ENCODE data around the gene GLOD4. TPM values are rescaled to one million over a fixed set of nuclear protein-coding genes. Genes with fewer than 3 reads are reported as not detected.

The GLOD4 gene
- polyA plus RNA-seq, 1 experiment, result 15.8 TPM

DNA sequence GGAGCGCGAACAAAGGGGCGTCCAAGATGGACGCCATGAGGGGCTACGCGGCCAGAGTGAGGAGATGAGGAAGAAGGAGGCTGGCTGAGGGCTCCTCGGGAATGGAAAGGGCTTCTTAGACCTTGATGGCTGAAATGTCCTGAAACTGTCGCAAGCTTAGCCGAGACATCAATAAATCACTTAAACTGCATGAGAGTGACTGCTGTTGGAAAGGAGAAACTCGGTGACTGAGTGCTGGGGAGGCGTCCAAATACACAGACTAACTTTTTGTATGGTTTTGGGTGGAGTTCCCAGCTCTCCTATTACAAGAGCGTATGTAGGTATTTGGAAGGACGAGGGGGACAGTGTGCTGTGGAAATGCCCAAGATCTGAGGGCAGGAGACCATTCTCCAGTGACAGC lies 28.7 kb downstream of the GLOD4 start:
- Histone ChIP-seq H3K4me3 (ENCODE audit: low read depth, low read length) (no peak overlapping the region), H3K27me3 (ENCODE audit: control insufficient read depth, insufficient read depth, low read length) (no peaks in the 10 kb centered on the region), H3K36me3 (ENCODE audit: control insufficient read depth, insufficient read depth, low read length) (no peaks in the 10 kb centered on the region)
- TF ChIP-seq, protein P1, sequence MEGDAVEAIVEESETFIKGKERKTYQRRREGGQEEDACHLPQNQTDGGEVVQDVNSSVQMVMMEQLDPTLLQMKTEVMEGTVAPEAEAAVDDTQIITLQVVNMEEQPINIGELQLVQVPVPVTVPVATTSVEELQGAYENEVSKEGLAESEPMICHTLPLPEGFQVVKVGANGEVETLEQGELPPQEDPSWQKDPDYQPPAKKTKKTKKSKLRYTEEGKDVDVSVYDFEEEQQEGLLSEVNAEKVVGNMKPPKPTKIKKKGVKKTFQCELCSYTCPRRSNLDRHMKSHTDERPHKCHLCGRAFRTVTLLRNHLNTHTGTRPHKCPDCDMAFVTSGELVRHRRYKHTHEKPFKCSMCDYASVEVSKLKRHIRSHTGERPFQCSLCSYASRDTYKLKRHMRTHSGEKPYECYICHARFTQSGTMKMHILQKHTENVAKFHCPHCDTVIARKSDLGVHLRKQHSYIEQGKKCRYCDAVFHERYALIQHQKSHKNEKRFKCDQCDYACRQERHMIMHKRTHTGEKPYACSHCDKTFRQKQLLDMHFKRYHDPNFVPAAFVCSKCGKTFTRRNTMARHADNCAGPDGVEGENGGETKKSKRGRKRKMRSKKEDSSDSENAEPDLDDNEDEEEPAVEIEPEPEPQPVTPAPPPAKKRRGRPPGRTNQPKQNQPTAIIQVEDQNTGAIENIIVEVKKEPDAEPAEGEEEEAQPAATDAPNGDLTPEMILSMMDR (IDR thresholded peaks at IDR 0.05; ENCODE audit: insufficient read depth, low read depth, low read length), result no peak
- DNase-seq (ENCODE audit: low read depth), result no peak
- ChIA-PET POLR2A (no interaction called here), CTCF (interaction anchor here (0.8 to 2.4 kb wide), 5 partner anchors 11 to 249 kb away, joined by 3 to 13 read pairs (median 4); partner anchors contain the start of genes GLOD4 and MRM3)

DNA sequence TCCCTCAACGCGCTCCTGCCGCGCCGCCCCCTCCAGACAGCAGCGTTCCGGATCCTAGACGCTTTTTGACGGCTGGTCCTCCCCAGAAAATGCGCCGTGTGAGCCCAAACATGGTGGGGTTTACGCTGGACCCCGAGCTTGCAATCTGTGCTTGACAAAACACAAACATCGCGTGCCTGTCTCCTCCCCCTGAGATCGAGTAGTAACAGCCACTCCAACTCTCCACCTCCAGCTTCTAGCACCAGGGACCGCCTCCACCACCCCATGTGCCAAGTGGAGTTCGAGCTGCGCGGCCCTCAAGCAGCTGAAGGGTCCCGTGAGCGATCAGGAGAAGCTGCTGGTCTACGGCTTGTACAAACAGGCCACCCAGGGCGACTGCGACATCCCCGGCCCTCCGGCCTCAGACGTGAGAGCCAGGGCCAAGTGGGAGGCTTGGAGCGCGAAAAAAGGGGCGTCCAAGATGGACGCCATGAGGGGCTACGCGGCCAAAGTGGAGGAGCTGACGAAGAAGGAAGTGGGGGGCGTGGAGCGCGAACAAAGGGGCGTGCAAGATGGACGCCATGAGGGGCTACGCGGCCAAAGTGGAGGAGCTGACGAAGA lies 29.4 kb downstream of the GLOD4 start:
- ChIA-PET POLR2A (interaction anchor here (0.7 kb wide), 1 partner anchor 249 kb away, joined by 3 read pairs; no protein-coding TSS in a partner anchor), CTCF (interaction anchor here (0.6 to 4.0 kb wide), 16 partner anchors 9 to 367 kb away, joined by 3 to 21 read pairs (median 4); partner anchors contain the start of genes GLOD4, MRM3 and NXN)
- H3K27me3 ChIP-seq (ENCODE audit: control insufficient read depth, insufficient read depth, low read length), result no peaks in the 10 kb centered on the region
- peak overlapping the region; percentile 69 for H3K4me3 ChIP-seq (ENCODE audit: low read depth, low read length)
- DNase-seq (ENCODE audit: low read depth), result no peak
- H3K36me3 ChIP-seq (ENCODE audit: control insufficient read depth, insufficient read depth, low read length), result peaks cover 1% of the 10 kb centered on the region; the same call in 1 of the 2 replicates
- TF ChIP-seq, protein P1 (IDR thresholded peaks at IDR 0.05; ENCODE audit: insufficient read depth, low read depth, low read length), result no peak

DNA sequence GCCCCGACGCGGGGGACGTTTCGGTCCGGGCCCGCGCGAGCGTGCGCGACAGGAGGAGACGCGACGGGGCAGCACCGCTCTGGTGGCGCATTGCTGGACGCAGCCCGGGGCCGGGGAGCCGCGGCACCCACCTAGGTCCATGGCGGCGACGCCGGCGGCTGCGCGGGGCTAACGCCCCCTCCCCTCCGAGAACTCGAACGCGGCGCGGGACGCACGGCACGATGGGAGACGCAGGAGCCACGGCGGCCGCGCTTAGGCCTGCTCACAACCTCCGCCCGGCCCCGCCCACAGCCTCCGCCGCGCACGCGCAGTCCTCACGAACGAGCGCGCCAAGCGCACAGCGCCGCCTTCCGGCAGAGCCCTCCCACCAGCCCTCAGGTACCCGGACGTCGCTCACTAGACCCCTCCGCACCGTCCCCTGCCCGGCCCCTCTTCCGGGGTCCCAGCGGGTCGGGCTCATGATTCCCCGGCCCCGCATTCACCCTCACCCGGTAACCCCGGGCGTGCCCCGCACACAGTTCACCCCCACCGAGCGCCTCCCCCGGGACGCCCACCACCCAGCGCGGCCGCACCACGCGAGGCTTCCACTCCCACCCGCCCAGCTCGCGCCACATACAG lies 30.0 kb downstream of the GLOD4 start, which contains the start of gene GEMIN4:
GEMIN4 (minus strand) TSS at position 263 of the 618 bp plus-strand sequence; CDS start at position 141, 122 bp downstream.
- ChIA-PET POLR2A (interaction anchor here (0.7 kb wide), 1 partner anchor 249 kb away, joined by 3 read pairs; no protein-coding TSS in a partner anchor), CTCF (interaction anchor here (0.6 to 4.0 kb wide), 15 partner anchors 8 to 366 kb away, joined by 3 to 21 read pairs (median 4); partner anchors contain the start of genes GLOD4, MRM3 and NXN)
- DNase-seq (ENCODE audit: low read depth), result peak; percentile 25
- H3K36me3 ChIP-seq (ENCODE audit: control insufficient read depth, insufficient read depth, low read length), result peaks cover 6% of the 10 kb centered on the region
- peak within 1 kb of the TSS; percentile 69 for H3K4me3 ChIP-seq (ENCODE audit: low read depth, low read length)
- TF ChIP-seq, protein P1 (IDR thresholded peaks at IDR 0.05; ENCODE audit: insufficient read depth, low read depth, low read length), result peak; percentile 87
- H3K27me3 ChIP-seq (ENCODE audit: control insufficient read depth, insufficient read depth, low read length), result no peaks in the 10 kb centered on the region

- CTCF ChIA-PET, result interaction anchor here (0.6 to 4.0 kb wide), 5 partner anchors 14 to 366 kb away, joined by 3 to 21 read pairs (median 4); no protein-coding TSS in a partner anchor
- Histone ChIP-seq H3K36me3 (ENCODE audit: control insufficient read depth, insufficient read depth, low read length) (peaks cover 12% of the 10 kb centered on the region), H3K4me3 (ENCODE audit: low read depth, low read length) (peak overlapping the region; percentile 69), H3K27me3 (ENCODE audit: control insufficient read depth, insufficient read depth, low read length) (no peaks in the 10 kb centered on the region)
- POLR2A ChIA-PET, result no interaction called here
- no peak for DNase-seq (ENCODE audit: low read depth)
- TF ChIP-seq, protein P1 (IDR thresholded peaks at IDR 0.05; ENCODE audit: insufficient read depth, low read depth, low read length), result no peak
Observed at GRCh38 chr17:751269-752001, 30.6 kb downstream of the GLOD4 start.
